ENCODE measurements around the gene TXNRD1.
A peak's percentile ranks its signal among the peaks of the same experiment; 100 is the strongest.
"Not testable (repeated sequence)": the region's sequence is repeated elsewhere in the genome, so short reads cannot be mapped to it uniquely, and the experiment has no call there.

Gene TXNRD1

GRCh38 chr12:104190641-104191176 is 24.9 kb upstream of the TXNRD1 start:
- DNase-seq (ENCODE audit: low spot score), result no peak

- no peak for DNase-seq (ENCODE audit: low spot score)
Measured at GRCh38 chr12:104197264-104197663, 18.3 kb upstream of the TXNRD1 start.

GRCh38 chr12:104199964-104200363 is 15.6 kb upstream of the TXNRD1 start:
- no peak for DNase-seq (ENCODE audit: low spot score)

- peak; percentile 78 for DNase-seq (ENCODE audit: low spot score)
Measured at GRCh38 chr12:104201238-104202001, 14.2 kb upstream of the TXNRD1 start.

- no peak for DNase-seq (ENCODE audit: low spot score)
Measured at GRCh38 chr12:104204690-104205480, 10.7 kb upstream of the TXNRD1 start.

GRCh38 chr12:104207416-104208205 is 8.0 kb upstream of the TXNRD1 start:
- no peak for DNase-seq (ENCODE audit: low spot score)

GRCh38 chr12:104212516-104212915 is 3.1 kb upstream of the TXNRD1 start:
- no peak for DNase-seq (ENCODE audit: low spot score)

- DNase-seq (ENCODE audit: low spot score), result no peak
Measured at GRCh38 chr12:104213952-104214351, 1.6 kb upstream of the TXNRD1 start.

- DNase-seq (ENCODE audit: low spot score), result no peak
Measured at GRCh38 chr12:104216521-104216924, 944 bp downstream of the TXNRD1 start.

- DNase-seq (ENCODE audit: low spot score), result not testable (repeated sequence)
Measured at GRCh38 chr12:104218506-104218905, 2.9 kb downstream of the TXNRD1 start.

GRCh38 chr12:104218935-104219334 is 3.4 kb downstream of the TXNRD1 start:
- no peak for DNase-seq (ENCODE audit: low spot score)

- no peak for DNase-seq (ENCODE audit: low spot score)
Measured at GRCh38 chr12:104219361-104219892, 3.8 kb downstream of the TXNRD1 start.

- no peak for DNase-seq (ENCODE audit: low spot score)
Measured at GRCh38 chr12:104219908-104220404, 4.4 kb downstream of the TXNRD1 start.

GRCh38 chr12:104220931-104221330 is 5.4 kb downstream of the TXNRD1 start:
- DNase-seq (ENCODE audit: low spot score), result no peak

- DNase-seq (ENCODE audit: low spot score), result no peak
Measured at GRCh38 chr12:104222976-104223375, 7.4 kb downstream of the TXNRD1 start.

GRCh38 chr12:104223712-104224111 is 8.1 kb downstream of the TXNRD1 start:
- no peak for DNase-seq (ENCODE audit: low spot score)

- no peak for DNase-seq (ENCODE audit: low spot score)
Measured at GRCh38 chr12:104226672-104227071, 11.1 kb downstream of the TXNRD1 start.

GRCh38 chr12:104230304-104231095 is 14.9 kb downstream of the TXNRD1 start:
- no peak for DNase-seq (ENCODE audit: low spot score)

GRCh38 chr12:104232609-104233280 is 17.2 kb downstream of the TXNRD1 start:
- no peak for DNase-seq (ENCODE audit: low spot score)

- no peak for DNase-seq (ENCODE audit: low spot score)
Measured at GRCh38 chr12:104234926-104235499, 19.4 kb downstream of the TXNRD1 start.

Measured in D341Med (cell line).